HuH-7.5 (cell line): ENCODE measurements around the gene KLHDC8A.

Source experiments
- DNase-seq: peaks from one replicate; pipeline ENCODE4 v3.0.0; 2011; ENCODE audit warnings: low spot score

The KLHDC8A gene

GRCh38 chr1:205344066-205344928, 12.4 kb downstream of the KLHDC8A start:
- DNase-seq: no peak

- DNase-seq: no peak
Measured at GRCh38 chr1:205343431-205344065, 13.2 kb downstream of the KLHDC8A start.

GRCh38 chr1:205342986-205343385, 13.7 kb downstream of the KLHDC8A start:
- no peak for DNase-seq

- DNase-seq: no peak
Measured at GRCh38 chr1:205340676-205341075, 16.0 kb downstream of the KLHDC8A start.

GRCh38 chr1:205339717-205340116, 17.0 kb downstream of the KLHDC8A start:
- no peak for DNase-seq

- no peak for DNase-seq
Measured at GRCh38 chr1:205339197-205339702, 17.5 kb downstream of the KLHDC8A start.

GRCh38 chr1:205338011-205338410, 18.7 kb downstream of the KLHDC8A start:
- DNase-seq: no peak

GRCh38 chr1:205337481-205337880, 19.2 kb downstream of the KLHDC8A start:
- DNase-seq: no peak

- peak; percentile 81 for DNase-seq
Measured at GRCh38 chr1:205335692-205336091, 21.0 kb downstream of the KLHDC8A start.

- DNase-seq: no peak
Measured at GRCh38 chr1:205332015-205332791, 24.5 kb downstream of the KLHDC8A start.

GRCh38 chr1:205330150-205330549, 26.6 kb downstream of the KLHDC8A start:
- DNase-seq: no peak

GRCh38 chr1:205329719-205330118, 27.0 kb downstream of the KLHDC8A start:
- DNase-seq: no peak

GRCh38 chr1:205328476-205328875, 28.2 kb downstream of the KLHDC8A start:
- no peak for DNase-seq

GRCh38 chr1:205326812-205327466, 29.8 kb downstream of the KLHDC8A start:
- no peak for DNase-seq

GRCh38 chr1:205325334-205325884, 31.3 kb downstream of the KLHDC8A start:
- DNase-seq: peak; percentile 66

- DNase-seq: no peak
Measured at GRCh38 chr1:205324781-205325180, 31.9 kb downstream of the KLHDC8A start.

- DNase-seq: no peak
Measured at GRCh38 chr1:205323794-205324193, 32.9 kb downstream of the KLHDC8A start.

GRCh38 chr1:205321959-205322283, 34.8 kb downstream of the KLHDC8A start:
- DNase-seq: no peak

GRCh38 chr1:205321162-205321958, 35.4 kb downstream of the KLHDC8A start, which contains the start of gene NUAK2:
Gene NUAK2 (minus strand): TSS chr1:205321745. CDS start chr1:205321628, 117 bp downstream.
- peak; percentile 91 for DNase-seq

GRCh38 chr1:205319081-205320018, 37.4 kb downstream of the KLHDC8A start:
- DNase-seq: peak; percentile 53
